Right lobe of liver (tissue), 4 donors: Measurements from ENCODE around the gene CLPSL2.

Experiments
- CTCF ChIP-seq, 4 donors: fragments of 200-600 bp in 3 of 4; fragments of 450-650 bp in 1 of 4; IDR thresholded peaks; one replicate each; pipeline versions ENCODE4 v1.5.1 to v1.8.0; 2016 to 2022; ENCODE audit warnings: antibody characterized with exemption in 4 of 4, mild to moderate bottlenecking in 2 of 4
- POLR2A ChIP-seq: fragments of 450-650 bp; IDR thresholded peaks from one replicate; pipeline ENCODE4 v1.6.1; 2017; ENCODE audit warnings: antibody characterized with exemption, mild to moderate bottlenecking
- donor health status: DM: no; HTN: no; CAD: no.
- donor health status: DM: no; HTN: no; CAD: no.
- donor health status: DM: no; HTN: yes; CAD: no.

GRCh38 chr6:35824552-35825192, 48.3 kb downstream of the CLPSL2 start:
- TF ChIP-seq CTCF (IDR thresholded peaks at IDR 0.05) (no peak), POLR2A (no peak)
